Progenitor cell of endocrine pancreas (in vitro differentiated cells): ENCODE data around the gene ZNF20. TPM values are rescaled to one million over a fixed set of nuclear protein-coding genes. Genes with fewer than 3 reads are reported as not detected.

Experiments used
- DNase-seq: peaks from one replicate; pipeline ENCODE4 v3.0.0; 2021; ENCODE audit warnings: low spot score; ENCODE audit not compliant: unreplicated experiment
- H3K27ac Mint-ChIP-seq: 2 replicates; pipeline ENCODE4 v1.8.0; 2021; ENCODE audit warnings: mild to moderate bottlenecking, moderate library complexity, mixed read lengths
- H3K27me3 Mint-ChIP-seq: 2 replicates; pipeline ENCODE4 v1.8.0; 2021; ENCODE audit warnings: mixed read lengths
- H3K36me3 Mint-ChIP-seq: 2 replicates; pipeline ENCODE4 v1.8.0; 2022; ENCODE audit warnings: mixed read lengths; ENCODE audit not compliant: insufficient read depth
- H3K4me1 Mint-ChIP-seq: 2 replicates; pipeline ENCODE4 v1.8.0; 2021; ENCODE audit warnings: low read depth, mixed read lengths
- H3K4me3 Mint-ChIP-seq: 2 replicates; pipeline ENCODE4 v1.8.0; 2021; ENCODE audit warnings: low read depth, mild to moderate bottlenecking, moderate library complexity, mixed read lengths
- H3K9me3 Mint-ChIP-seq: 2 replicates; pipeline ENCODE4 v1.8.0; 2021; ENCODE audit warnings: low read depth, mixed read lengths
- total RNA-seq: library from RNA; stranded (reverse); gene quantifications from 2 replicates; pipeline ENCODE4 v1.2.1, GENCODE V29; 2021
- TF ChIP-seq, protein P1 (sequence below): fragments of 200-600 bp; sonication (generic); IDR thresholded peaks from one replicate; pipeline ENCODE4 v1.5.0; 2021; ENCODE audit warnings: antibody characterized with exemption, mild to moderate bottlenecking; ENCODE audit not compliant: unreplicated experiment

ZNF20 gene
- total RNA-seq, 1 donor from 2014 or later = 12.1 TPM

DNA sequence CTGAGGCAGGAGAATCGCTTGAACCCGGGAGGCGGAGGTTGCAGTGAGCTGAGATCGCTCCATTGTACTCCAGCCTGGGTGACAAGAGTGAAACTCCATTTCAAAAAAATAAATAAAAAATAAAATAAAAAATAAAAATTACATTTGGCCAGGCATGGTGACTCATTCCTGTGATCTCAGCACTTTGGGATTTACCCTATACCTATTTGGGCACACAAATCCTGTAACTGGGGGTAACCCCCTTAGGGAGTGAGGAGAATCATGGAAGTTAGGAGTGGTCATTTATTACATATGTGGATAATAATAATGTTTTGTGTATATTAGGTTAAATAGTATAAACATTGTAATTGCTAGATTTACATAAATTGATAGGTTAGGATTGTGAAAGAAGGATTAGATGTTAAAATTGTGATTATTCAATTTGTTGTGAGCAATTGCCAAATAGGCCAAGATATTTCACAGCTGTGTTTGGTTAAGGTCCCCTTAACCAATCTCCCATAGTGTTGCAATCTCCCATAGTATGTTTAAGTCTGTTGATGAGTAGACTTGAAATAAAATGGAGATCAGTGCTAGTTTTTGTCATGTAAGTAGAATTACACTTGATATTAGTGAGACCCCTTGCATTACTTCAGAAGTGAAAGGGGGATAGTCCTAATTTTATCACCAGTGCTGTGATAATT, 44.9 kb downstream of the ZNF20 start:
- H3K9me3 Mint-ChIP-seq = peaks cover 35% of the 10 kb centered on the region
- H3K27me3 Mint-ChIP-seq = no peaks in the 10 kb centered on the region
- H3K36me3 Mint-ChIP-seq = peaks cover 38% of the 10 kb centered on the region
- TF ChIP-seq, protein P1, sequence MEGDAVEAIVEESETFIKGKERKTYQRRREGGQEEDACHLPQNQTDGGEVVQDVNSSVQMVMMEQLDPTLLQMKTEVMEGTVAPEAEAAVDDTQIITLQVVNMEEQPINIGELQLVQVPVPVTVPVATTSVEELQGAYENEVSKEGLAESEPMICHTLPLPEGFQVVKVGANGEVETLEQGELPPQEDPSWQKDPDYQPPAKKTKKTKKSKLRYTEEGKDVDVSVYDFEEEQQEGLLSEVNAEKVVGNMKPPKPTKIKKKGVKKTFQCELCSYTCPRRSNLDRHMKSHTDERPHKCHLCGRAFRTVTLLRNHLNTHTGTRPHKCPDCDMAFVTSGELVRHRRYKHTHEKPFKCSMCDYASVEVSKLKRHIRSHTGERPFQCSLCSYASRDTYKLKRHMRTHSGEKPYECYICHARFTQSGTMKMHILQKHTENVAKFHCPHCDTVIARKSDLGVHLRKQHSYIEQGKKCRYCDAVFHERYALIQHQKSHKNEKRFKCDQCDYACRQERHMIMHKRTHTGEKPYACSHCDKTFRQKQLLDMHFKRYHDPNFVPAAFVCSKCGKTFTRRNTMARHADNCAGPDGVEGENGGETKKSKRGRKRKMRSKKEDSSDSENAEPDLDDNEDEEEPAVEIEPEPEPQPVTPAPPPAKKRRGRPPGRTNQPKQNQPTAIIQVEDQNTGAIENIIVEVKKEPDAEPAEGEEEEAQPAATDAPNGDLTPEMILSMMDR = no peak
- no peak for DNase-seq
- H3K4me3 Mint-ChIP-seq = no peak overlapping the region
- H3K27ac Mint-ChIP-seq = no peak overlapping the region
- peaks cover 2% of the 10 kb centered on the region for H3K4me1 Mint-ChIP-seq

GRCh38 chr19:12093777-12094176, 46.4 kb downstream of the ZNF20 start:
- no peak overlapping the region for H3K27ac Mint-ChIP-seq

DNA sequence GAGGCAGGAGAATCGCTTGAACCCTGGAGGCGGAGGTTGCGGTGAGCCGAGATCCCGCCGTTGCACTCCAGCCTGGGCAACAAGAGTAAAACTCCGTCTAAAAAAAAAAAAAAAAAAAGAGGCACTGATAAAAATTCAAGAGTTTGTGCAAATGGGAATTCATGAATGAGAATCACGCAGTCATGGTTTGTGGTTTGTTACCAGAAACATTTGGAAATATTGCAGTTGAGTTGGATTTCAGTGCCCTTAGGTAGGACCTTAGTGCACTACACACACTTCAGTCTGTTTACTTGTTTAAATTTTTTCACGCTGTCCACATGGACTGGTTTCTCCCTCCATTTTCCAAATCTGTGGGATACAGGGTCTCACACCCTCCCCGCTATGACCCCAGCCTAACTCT, 47.2 kb downstream of the ZNF20 start:
- Mint-ChIP-seq H3K9me3 (peaks cover 20% of the 10 kb centered on the region), H3K36me3 (peaks cover 24% of the 10 kb centered on the region), H3K4me1 (peaks cover 2% of the 10 kb centered on the region), H3K27me3 (no peaks in the 10 kb centered on the region), H3K27ac (peak overlapping the region; percentile 90), H3K4me3 (peak overlapping the region; percentile 79)
- DNase-seq = no peak
- TF ChIP-seq, protein P1 = no peak

More at GRCh38 chr19:12093777-12094176, 46.4 kb downstream of the ZNF20 start:
- H3K4me3 Mint-ChIP-seq = no peak overlapping the region
- H3K36me3 Mint-ChIP-seq = peaks cover 30% of the 10 kb centered on the region
- peaks cover 22% of the 10 kb centered on the region for H3K9me3 Mint-ChIP-seq
- DNase-seq = no peak
- H3K27me3 Mint-ChIP-seq = no peaks in the 10 kb centered on the region
- H3K4me1 Mint-ChIP-seq = peaks cover 2% of the 10 kb centered on the region
- TF ChIP-seq, protein P1 = no peak

DNA sequence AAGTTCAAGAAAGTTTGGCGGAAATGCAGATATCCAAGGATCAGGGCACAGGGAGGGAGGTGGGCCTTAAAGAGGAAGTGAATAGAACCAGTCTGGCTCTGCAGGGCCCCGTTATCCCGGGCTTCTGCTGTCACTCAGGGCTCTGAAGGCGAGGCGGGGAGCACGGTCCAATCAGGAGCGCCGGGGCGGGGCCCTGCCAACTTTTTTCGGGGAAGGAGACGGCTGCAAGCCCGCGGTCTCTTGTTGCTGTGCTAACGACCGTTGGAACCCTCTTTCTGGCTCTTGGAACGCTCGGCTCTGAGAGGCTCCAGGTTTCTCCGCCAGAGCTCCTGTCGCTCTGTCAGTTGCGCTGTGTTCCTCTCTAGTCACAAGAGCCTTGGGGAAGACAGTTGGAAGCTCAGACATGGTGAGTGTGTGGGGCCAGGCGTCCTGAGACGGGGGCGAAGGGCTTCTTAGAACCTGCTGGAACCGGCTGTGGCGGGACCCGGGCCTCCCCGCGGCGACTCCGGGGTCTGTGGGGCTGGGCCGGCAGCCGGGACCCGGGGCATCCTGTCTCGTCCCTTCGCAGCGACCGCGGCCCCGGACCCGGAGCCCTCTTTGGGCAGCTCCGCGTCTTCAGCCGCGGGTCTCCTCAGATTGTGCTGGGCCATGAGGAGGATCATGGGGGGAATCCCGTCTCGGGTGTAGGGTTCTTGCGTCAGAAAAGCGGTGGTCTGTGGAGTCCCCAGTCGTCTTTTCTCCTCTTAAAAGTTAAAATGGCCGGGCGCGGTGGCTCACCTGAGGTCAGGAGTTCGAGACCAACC, 47.9 kb downstream of the ZNF20 start:
- Mint-ChIP-seq H3K27ac (peak overlapping the region; percentile 95), H3K9me3 (peaks cover 21% of the 10 kb centered on the region)

GRCh38 chr19:12090807-12091206, 49.3 kb downstream of the ZNF20 start:
- H3K4me1 Mint-ChIP-seq = peaks cover 2% of the 10 kb centered on the region
- H3K36me3 Mint-ChIP-seq = peaks cover 17% of the 10 kb centered on the region
- peak overlapping the region; percentile 58 for H3K27ac Mint-ChIP-seq
- H3K9me3 Mint-ChIP-seq = peaks cover 16% of the 10 kb centered on the region
- H3K27me3 Mint-ChIP-seq = no peaks in the 10 kb centered on the region
- TF ChIP-seq, protein P1 = peak; percentile 64
- peak; percentile 30 for DNase-seq
- H3K4me3 Mint-ChIP-seq = peak overlapping the region; percentile 51

More for the DNA sequence above, 47.9 kb downstream of the ZNF20 start:
- peak overlapping the region; percentile 79 for H3K4me3 Mint-ChIP-seq
- DNase-seq = peak; percentile 65
- H3K36me3 Mint-ChIP-seq = peaks cover 22% of the 10 kb centered on the region
- peaks cover 2% of the 10 kb centered on the region for H3K4me1 Mint-ChIP-seq
- H3K27me3 Mint-ChIP-seq = no peaks in the 10 kb centered on the region
- TF ChIP-seq, protein P1 = no peak
